Epithelial cell of proximal tubule (primary cell): ENCODE data around the gene GARIN1A. TPM values are rescaled to one million over a fixed set of nuclear protein-coding genes. Genes with fewer than 3 reads are reported as not detected.

ENCODE experiments used
- DNase-seq: peaks from one replicate; pipeline ENCODE4 v3.0.0-alpha.2; 2011; ENCODE audit warnings: low read depth
- H3K4me3 ChIP-seq: 2 replicates; pipeline ENCODE4 v1.5.1; 2011; ENCODE audit warnings: low read depth, mild to moderate bottlenecking, low read length
- total RNA-seq: library from RNA; depleted of rRNA; stranded (reverse); fragments of >200 nt; gene quantifications from 2 replicates; pipeline ENCODE4 v1.2.3, GENCODE V29; 2015
- TF ChIP-seq, protein P1 (sequence below): conservative IDR thresholded peaks from 2 replicates; pipeline ENCODE4 v1.5.1; 2012; ENCODE audit warnings: low read depth, mild to moderate bottlenecking, low read length

The GARIN1A gene
- total RNA-seq, 1 donor from 2014 or later: not detected

DNA sequence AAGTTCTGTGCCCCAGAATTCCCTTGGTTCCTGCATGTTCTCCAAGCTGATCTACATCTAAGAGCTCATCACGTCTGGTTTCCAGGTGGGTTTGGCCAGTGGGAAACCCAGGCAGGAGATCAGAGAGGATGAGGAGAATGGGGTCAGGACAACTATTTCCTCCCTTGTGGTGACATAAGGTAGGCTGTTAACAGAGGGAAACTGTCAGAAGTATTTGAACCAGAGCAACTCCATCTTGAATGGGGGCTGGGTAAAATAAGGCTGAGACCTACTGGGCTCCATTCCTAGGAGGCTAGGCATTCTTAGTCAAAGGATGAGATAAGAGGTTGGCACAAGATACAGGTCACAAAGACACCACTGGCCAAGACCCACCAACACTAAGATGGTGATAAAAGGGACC lies 19.1 kb downstream of the GARIN1A start:
- no peak overlapping the region for H3K4me3 ChIP-seq
- TF ChIP-seq, protein P1, sequence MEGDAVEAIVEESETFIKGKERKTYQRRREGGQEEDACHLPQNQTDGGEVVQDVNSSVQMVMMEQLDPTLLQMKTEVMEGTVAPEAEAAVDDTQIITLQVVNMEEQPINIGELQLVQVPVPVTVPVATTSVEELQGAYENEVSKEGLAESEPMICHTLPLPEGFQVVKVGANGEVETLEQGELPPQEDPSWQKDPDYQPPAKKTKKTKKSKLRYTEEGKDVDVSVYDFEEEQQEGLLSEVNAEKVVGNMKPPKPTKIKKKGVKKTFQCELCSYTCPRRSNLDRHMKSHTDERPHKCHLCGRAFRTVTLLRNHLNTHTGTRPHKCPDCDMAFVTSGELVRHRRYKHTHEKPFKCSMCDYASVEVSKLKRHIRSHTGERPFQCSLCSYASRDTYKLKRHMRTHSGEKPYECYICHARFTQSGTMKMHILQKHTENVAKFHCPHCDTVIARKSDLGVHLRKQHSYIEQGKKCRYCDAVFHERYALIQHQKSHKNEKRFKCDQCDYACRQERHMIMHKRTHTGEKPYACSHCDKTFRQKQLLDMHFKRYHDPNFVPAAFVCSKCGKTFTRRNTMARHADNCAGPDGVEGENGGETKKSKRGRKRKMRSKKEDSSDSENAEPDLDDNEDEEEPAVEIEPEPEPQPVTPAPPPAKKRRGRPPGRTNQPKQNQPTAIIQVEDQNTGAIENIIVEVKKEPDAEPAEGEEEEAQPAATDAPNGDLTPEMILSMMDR: no peak
- DNase-seq: no peak

DNA sequence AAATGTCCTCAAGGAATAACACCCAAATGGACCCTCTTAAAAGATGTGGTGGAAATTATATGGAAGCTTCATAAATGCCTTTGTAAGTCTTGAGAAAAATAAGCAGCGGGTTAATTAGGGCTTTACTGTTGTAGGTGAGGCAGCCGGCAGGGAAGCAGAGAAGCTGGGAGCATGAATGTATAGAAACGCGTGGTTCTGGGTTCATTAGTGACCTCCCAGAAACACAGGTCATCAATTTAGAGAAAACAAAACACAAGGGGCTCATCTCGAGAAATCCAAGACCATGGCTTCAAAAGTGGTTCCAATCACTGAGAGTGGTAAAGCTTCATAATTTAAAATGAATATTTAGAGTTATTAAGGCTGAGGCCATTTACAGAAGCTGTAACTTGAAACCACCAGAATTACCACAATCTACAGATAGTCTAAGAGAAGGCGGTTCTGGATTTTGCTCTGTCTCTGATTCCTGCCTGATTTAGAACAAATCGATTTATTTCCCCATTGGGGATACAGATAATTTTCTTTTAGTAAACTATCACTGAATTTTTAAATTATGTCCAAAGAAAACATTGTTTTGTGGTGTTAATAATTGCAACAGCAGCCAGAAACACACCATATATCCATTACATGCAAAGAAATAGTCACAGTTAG lies 20.7 kb downstream of the GARIN1A start:
- TF ChIP-seq, protein P1: no peak
- no peak for DNase-seq
- H3K4me3 ChIP-seq: no peak overlapping the region

DNA sequence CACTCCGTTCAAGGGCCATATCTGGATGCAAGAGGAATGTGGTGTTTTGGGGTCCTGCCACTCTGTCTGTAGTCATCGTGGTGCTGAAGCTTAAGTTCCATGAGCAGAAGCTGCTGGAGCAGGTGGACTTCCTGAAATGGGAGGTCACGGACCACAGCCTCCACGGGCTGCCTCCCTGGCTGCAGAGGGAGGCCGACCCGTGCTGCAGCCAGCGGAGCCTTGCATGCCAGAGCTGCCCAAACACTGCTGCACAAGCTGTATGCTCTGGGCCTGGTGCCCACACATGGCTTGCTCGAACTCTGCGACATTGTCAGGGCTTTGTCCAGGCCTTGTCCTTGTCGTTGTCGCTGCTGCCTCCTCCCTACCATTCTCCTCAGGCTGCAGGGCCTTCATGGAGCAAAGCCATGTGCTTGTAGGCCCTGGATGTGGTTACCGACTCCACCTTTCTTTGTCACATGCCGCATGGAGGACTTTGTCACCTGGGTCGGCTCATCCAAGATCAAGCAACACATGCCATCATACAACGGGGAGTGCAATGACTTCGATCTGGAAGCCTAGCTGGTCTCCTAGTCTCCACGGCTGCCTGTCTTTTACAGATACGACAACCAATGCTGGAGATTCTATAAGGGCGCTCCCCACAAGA lies 21.4 kb downstream of the GARIN1A start:
- H3K4me3 ChIP-seq: no peak overlapping the region
- TF ChIP-seq, protein P1: no peak
- DNase-seq: no peak

DNA sequence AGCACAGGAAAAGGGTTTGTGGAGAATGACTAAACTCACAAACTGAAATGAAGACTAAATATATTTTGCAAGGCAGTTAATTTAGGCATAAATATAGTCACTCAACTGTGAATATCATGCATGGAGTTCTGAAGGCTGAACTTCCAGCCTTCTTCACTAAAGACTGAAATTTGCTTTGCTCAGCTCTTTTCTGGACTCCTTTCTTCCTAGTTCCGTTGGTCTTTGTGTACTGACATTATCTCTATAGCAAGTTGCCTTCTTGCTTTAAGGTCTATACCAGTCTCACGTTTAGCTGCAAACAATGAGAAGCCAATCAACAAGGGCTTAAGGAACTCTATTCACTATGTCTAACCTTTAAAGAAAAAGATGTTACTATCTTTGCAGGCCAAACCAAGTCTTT lies 22.6 kb downstream of the GARIN1A start:
- DNase-seq: no peak
- no peak overlapping the region for H3K4me3 ChIP-seq
- TF ChIP-seq, protein P1: no peak

DNA sequence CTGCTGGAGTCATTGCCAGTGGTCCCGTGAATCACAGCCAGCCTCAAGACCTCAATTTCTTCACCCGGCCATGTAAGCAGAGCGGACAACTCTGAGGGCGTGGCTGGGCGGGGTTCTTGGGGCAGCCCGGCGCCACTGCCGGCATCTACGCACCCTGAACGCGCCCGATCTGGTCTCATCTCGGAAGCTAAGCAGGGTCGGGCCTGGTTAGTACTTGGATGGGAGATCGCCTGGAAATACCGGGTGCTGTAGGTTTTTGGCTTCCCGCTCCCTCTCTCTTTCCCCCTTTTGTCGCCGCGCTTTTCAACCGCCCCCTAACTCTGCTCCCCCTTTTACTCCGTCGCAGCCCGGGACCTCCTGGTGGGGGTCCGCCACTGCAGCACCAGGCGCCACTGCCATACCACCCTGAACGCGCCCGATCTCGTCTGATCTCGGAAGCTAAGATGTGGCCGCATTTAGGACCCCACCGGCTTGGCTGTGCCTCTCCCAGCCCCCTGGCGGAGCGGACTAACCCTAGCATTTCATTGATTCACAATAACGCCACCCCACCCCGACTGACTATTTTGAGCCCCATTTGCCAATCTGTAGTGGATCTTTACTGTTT lies 25.3 kb downstream of the GARIN1A start:
- H3K4me3 ChIP-seq: peak overlapping the region; percentile 30
- no peak for DNase-seq

DNA sequence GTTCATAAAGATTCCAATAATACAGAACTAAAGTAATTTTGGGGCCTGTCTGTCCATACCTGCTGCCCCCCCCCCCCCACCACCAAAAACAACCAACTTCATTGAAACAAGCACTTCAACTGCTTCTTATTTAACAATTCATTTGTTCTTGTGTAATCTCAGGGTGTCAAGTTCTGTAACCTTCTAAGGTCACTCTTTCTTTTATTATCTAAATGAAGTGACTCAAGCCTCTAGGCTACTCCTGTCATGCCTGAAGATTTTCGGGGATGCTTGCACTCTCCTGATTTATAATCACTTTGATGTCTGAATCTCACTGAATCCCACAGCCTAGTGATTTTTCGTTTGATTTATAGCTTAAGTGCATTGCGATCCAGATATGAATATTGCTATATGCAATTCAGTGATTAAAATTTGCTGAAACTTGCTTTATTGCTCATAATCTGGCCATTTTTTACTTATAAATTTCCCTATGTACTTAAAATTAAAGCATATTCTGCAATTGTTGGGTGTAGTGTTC lies 27.2 kb downstream of the GARIN1A start:
- DNase-seq: no peak
- no peak overlapping the region for H3K4me3 ChIP-seq
- TF ChIP-seq, protein P1: no peak

More for the DNA sequence above, 25.3 kb downstream of the GARIN1A start:
- TF ChIP-seq, protein P1: peak; percentile 12
